Body of pancreas (tissue), 4 donors: ENCODE measurements around the gene OR2V2.

Experiments
- CTCF ChIP-seq, 7 experiments: fragments of 450-650 bp in 4 of 7; fragments of 200-600 bp in 3 of 7; sonication (generic) in 3 of 7; IDR thresholded peaks; one replicate each; pipeline ENCODE4 v1.5.1; 2016 to 2019; ENCODE audit warnings: antibody characterized with exemption in 7 of 7
- POLR2A ChIP-seq, 3 donors: fragments of 450-650 bp; IDR thresholded peaks; one replicate each; pipeline ENCODE4 v1.6.1; 2016; ENCODE audit warnings: antibody characterized with exemption in 3 of 3, mild to moderate bottlenecking in 2 of 3

GRCh38 chr5:181207960-181208253 is 60.5 kb downstream of the OR2V2 start:
- TF ChIP-seq CTCF (IDR thresholded peaks at IDR 0.05), result no peak
- TF ChIP-seq POLR2A (IDR thresholded peaks at IDR 0.05), result no peak
